Measurements from ENCODE around the gene MKS1. TPM values are rescaled to one million over a fixed set of nuclear protein-coding genes. Genes with fewer than 3 reads are reported as not detected.

MKS1 gene
- total and polyA plus RNA-seq, 10 of the 15 experiments (the other 5 are each of a cell fraction or from before 2014, with no cell fraction given): 5.7 to 21.4 (median 13.9) TPM

DNA sequence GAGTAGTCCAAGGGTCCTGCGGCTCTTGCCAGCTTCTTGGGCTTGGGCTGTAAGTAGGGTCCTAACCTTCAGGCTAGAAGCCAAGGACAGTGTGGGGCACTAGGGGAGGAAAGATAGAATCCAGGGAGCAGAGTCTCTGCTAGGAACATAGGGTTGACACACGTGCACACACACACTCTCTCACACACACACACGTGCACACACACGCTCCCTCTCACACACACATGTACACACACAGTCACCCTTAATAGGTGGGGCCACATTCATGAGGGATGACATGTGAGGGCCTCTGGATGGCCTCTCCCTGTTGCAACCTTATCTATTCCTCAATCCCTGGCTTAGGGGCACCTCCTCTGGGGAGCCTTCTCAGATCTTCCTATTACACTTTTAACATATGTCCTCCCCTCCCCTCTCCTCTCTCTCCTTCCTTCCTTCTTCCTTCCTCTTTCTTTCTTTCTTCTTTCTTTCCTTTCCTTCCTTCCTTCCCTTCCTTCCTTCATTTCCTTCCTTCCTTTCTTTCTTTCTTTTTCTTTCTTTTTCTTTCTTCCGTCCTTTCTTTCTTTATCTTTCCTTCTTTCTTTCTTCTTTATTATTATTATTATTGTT is 23.4 kb downstream of the MKS1 start:
- TF ChIP-seq JUNB (IDR thresholded peaks at IDR 0.05) (no peak), CBFB (IDR thresholded peaks at IDR 0.05; ENCODE audit: low read depth) (no peak), ESRRA (IDR thresholded peaks at IDR 0.05; ENCODE audit: low read length) (no peak), RAD21 (IDR thresholded peaks at IDR 0.05; ENCODE audit: insufficient read depth, low read depth, low read length) (no peak), SMARCA5 (IDR thresholded peaks at IDR 0.05) (no peak), EP300 (IDR thresholded peaks at IDR 0.05; ENCODE audit: borderline replicate concordance in 1 of 2, control insufficient read depth in 1 of 2, low read depth in 2 of 2, low read length in 2 of 2) (no peak), RBBP5 (conservative IDR thresholded peaks at IDR 0.05) (no peak), TCF3 (IDR thresholded peaks at IDR 0.05; ENCODE audit: borderline replicate concordance, insufficient read depth, low read depth, low read length) (no peak), ZNF207 (IDR thresholded peaks at IDR 0.05; ENCODE audit: borderline replicate concordance) (no peak), HDAC2 (IDR thresholded peaks at IDR 0.05) (no peak), YBX1 (IDR thresholded peaks at IDR 0.05) (no peak), WRNIP1 (IDR thresholded peaks at IDR 0.05; ENCODE audit: borderline replicate concordance, low read depth, low read length) (no peak), NR2F1 (conservative IDR thresholded peaks at IDR 0.05) (no peak)
- TF ChIP-seq, protein P1, sequence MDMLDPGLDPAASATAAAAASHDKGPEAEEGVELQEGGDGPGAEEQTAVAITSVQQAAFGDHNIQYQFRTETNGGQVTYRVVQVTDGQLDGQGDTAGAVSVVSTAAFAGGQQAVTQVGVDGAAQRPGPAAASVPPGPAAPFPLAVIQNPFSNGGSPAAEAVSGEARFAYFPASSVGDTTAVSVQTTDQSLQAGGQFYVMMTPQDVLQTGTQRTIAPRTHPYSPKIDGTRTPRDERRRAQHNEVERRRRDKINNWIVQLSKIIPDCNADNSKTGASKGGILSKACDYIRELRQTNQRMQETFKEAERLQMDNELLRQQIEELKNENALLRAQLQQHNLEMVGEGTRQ (IDR thresholded peaks at IDR 0.05; ENCODE audit: borderline replicate concordance, low read depth, low read length): no peak
- TF ChIP-seq, protein P2, sequence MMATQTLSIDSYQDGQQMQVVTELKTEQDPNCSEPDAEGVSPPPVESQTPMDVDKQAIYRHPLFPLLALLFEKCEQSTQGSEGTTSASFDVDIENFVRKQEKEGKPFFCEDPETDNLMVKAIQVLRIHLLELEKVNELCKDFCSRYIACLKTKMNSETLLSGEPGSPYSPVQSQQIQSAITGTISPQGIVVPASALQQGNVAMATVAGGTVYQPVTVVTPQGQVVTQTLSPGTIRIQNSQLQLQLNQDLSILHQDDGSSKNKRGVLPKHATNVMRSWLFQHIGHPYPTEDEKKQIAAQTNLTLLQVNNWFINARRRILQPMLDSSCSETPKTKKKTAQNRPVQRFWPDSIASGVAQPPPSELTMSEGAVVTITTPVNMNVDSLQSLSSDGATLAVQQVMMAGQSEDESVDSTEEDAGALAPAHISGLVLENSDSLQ (IDR thresholded peaks at IDR 0.05): no peak
- DNase-seq (ENCODE audit: low read depth, low spot score): no peak
- in situ Hi-C loops (cut with MboI) (no loop called here), intact Hi-C loops (cut with micrococcal nuclease; ENCODE audit: unreplicated experiment) (no loop called here)
- WGBS (ENCODE audit: insufficient coverage, insufficient replicate concordance, low lambda C conversion rate, missing lambda C conversion rate): 46% methylated on average over 5 of the region's 5 CpGs
- H3K79me2 ChIP-seq (ENCODE audit: control insufficient read depth, insufficient read depth, low read length): no peaks in the 10 kb centered on the region
- no peak overlapping the region for H3K4me2 ChIP-seq (ENCODE audit: control insufficient read depth, insufficient read depth)
- ChIA-PET POLR2A (no interaction called here), CTCF (interaction anchor here (0.6 kb wide), 1 partner anchor 824 kb away, joined by 3 read pairs; no protein-coding TSS in a partner anchor), RAD21 (ENCODE audit: unreplicated experiment) (no interaction called here), SMC1A (ENCODE audit: uncharacterized antibody, unreplicated experiment) (no interaction called here)
- BruUV-seq (replicated peaks): no TSS peak
- H3K27me3 ChIP-seq (replicated peaks in 1 of 2; ENCODE audit: control insufficient read depth in 2 of 2, insufficient read depth in 2 of 2, low read length in 1 of 2): peaks cover 0 to 4% of the 10 kb centered on the region in 2 experiments; a peak in 2 of 4 replicates
- no peak for FAIRE-seq
- H3K27ac ChIP-seq (ENCODE audit: control insufficient read depth, insufficient read depth): no peak overlapping the region
- peaks cover 3% of the 10 kb centered on the region for H3K4me1 ChIP-seq (ENCODE audit: control insufficient read depth, insufficient read depth, low read length)
- H2AFZ ChIP-seq (ENCODE audit: control insufficient read depth, low read depth, low read length): no peak overlapping the region
- no peaks in the 10 kb centered on the region for H4K20me1 ChIP-seq (ENCODE audit: control insufficient read depth, insufficient read depth)
- H3K4me3 ChIP-seq: no peak overlapping the region
- H3K9me3 ChIP-seq (replicated peaks; ENCODE audit: control insufficient read depth, insufficient read depth, low read length): no peaks in the 10 kb centered on the region
- no peak overlapping the region for H3K9ac ChIP-seq (ENCODE audit: control insufficient read depth, insufficient read depth, low read length)
- ATAC-seq: no peak
- no peaks in the 10 kb centered on the region for H3K36me3 ChIP-seq (ENCODE audit: control insufficient read depth in 2 of 2, insufficient read depth in 2 of 2, low read length in 1 of 2)

Measured in GM12878 (cell line).